ENCODE measurements around the gene PAQR3.
"Not testable (repeated sequence)": the region's sequence is repeated elsewhere in the genome, so short reads cannot be mapped to it uniquely, and the experiment has no call there.

The PAQR3 gene

GRCh38 chr4:78923464-78924312, 15.6 kb downstream of the PAQR3 start:
- TF ChIP-seq CTCF (IDR thresholded peaks at IDR 0.05): no peak
- no peaks in the 10 kb centered on the region for H3K27me3 ChIP-seq (ENCODE audit: control insufficient read depth, insufficient read depth, low read length)
- no peaks in the 10 kb centered on the region for H3K79me2 ChIP-seq
- H3K4me1 ChIP-seq: no peaks in the 10 kb centered on the region
- no peak overlapping the region for H3K4me2 ChIP-seq (ENCODE audit: low read length)
- H3K9me3 ChIP-seq (ENCODE audit: control insufficient read depth, low read length): no peaks in the 10 kb centered on the region
- H3K4me3 ChIP-seq (ENCODE audit: low read depth, low read length): no peak overlapping the region
- H3K36me3 ChIP-seq (ENCODE audit: control insufficient read depth, insufficient read depth, low read length): no peaks in the 10 kb centered on the region
- H2AFZ ChIP-seq: no peak overlapping the region
- no peak overlapping the region for H3K9ac ChIP-seq
- H3K27ac ChIP-seq: no peak overlapping the region

DNA sequence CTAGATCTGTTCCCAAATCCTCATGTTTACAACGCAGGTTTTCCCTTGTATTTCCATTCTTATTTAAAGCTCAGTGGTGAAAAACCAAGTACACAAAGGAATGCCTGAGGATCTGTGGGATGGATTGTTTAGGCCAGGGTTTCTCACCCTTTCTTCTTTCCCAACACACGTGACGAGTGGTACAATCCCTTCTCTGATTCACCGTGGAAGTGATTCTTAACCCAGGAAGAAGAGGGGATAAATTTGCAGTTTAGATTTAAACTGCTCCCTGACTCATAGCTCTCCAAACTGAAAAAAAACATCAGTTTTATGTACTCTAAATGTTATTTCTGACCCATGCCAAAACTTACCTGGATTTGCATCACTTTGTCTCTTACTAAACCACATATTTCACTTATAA, 17.0 kb downstream of the PAQR3 start:
- no peaks in the 10 kb centered on the region for H3K27me3 ChIP-seq (ENCODE audit: control insufficient read depth, insufficient read depth, low read length)
- no peaks in the 10 kb centered on the region for H3K4me1 ChIP-seq
- no peak for TF ChIP-seq CTCF (IDR thresholded peaks at IDR 0.05)

DNA sequence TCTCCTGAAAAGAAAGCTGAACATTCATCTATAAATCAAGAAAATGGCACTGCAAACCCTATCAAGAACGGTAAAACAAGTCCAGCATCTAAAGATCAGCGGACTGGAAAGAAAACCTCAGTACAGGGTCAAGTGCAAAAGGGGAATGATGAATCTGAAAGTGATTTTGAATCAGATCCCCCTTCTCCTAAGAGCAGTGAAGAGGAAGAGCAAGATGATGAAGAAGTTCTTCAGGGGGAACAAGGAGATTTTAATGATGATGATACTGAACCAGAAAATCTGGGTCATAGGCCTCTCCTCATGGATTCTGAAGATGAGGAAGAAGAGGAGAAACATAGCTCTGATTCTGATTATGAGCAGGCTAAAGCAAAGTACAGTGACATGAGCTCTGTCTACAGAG, 28.6 kb downstream of the PAQR3 start:
- H3K36me3 ChIP-seq (ENCODE audit: control insufficient read depth, insufficient read depth, low read length): no peaks in the 10 kb centered on the region
- no peak for TF ChIP-seq CTCF (IDR thresholded peaks at IDR 0.05)

More for the DNA sequence above, 17.0 kb downstream of the PAQR3 start:
- Histone ChIP-seq H3K9me3 (ENCODE audit: control insufficient read depth, low read length) (no peaks in the 10 kb centered on the region), H3K4me3 (ENCODE audit: low read depth, low read length) (no peak overlapping the region), H2AFZ (no peak overlapping the region), H3K9ac (no peak overlapping the region), H3K4me2 (ENCODE audit: low read length) (no peak overlapping the region), H3K36me3 (ENCODE audit: control insufficient read depth, insufficient read depth, low read length) (no peaks in the 10 kb centered on the region), H3K79me2 (no peaks in the 10 kb centered on the region), H3K27ac (no peak overlapping the region)

DNA sequence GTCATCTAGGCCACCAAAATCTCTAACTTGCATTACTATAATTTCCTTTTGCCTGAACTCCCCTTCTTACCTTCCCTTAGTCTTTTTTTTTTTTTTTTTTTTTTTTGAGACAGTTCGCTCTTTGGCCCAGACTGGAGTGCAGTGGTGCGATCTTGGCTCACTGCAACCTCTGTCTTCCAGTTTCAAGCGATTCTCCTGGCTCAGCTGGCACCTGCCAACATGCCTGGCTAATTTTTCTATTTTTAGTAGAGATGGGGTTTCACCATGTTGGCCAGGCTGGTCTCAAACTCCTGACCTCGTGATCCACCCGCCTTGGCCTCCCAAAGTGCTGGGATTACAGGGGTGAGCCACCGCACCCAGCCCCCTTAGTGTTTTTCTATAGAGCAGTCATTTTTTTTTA, 30.3 kb downstream of the PAQR3 start:
- not testable (repeated sequence) for H3K27ac ChIP-seq; H3K9ac ChIP-seq; H3K4me1 ChIP-seq; H2AFZ ChIP-seq; H3K27me3 ChIP-seq (ENCODE audit: control insufficient read depth, insufficient read depth, low read length); H3K36me3 ChIP-seq (ENCODE audit: control insufficient read depth, insufficient read depth, low read length); H3K9me3 ChIP-seq (ENCODE audit: control insufficient read depth, low read length); H3K4me2 ChIP-seq (ENCODE audit: low read length); H3K4me3 ChIP-seq (ENCODE audit: low read depth, low read length); H3K79me2 ChIP-seq

More for the DNA sequence above, 28.6 kb downstream of the PAQR3 start:
- H3K4me3 ChIP-seq (ENCODE audit: low read depth, low read length): no peak overlapping the region
- no peak overlapping the region for H3K27ac ChIP-seq
- H3K9me3 ChIP-seq (ENCODE audit: control insufficient read depth, low read length): no peaks in the 10 kb centered on the region
- H3K4me2 ChIP-seq (ENCODE audit: low read length): no peak overlapping the region
- no peaks in the 10 kb centered on the region for H3K4me1 ChIP-seq
- no peak overlapping the region for H2AFZ ChIP-seq
- H3K79me2 ChIP-seq: no peaks in the 10 kb centered on the region
- H3K27me3 ChIP-seq (ENCODE audit: control insufficient read depth, insufficient read depth, low read length): no peaks in the 10 kb centered on the region
- H3K9ac ChIP-seq: no peak overlapping the region

- no peak for TF ChIP-seq CTCF (IDR thresholded peaks at IDR 0.05)
- H3K79me2 ChIP-seq: no peaks in the 10 kb centered on the region
- no peaks in the 10 kb centered on the region for H3K4me1 ChIP-seq
- no peak overlapping the region for H2AFZ ChIP-seq
- no peaks in the 10 kb centered on the region for H3K36me3 ChIP-seq (ENCODE audit: control insufficient read depth, insufficient read depth, low read length)
- H3K4me3 ChIP-seq (ENCODE audit: low read depth, low read length): no peak overlapping the region
- no peak overlapping the region for H3K9ac ChIP-seq
- no peaks in the 10 kb centered on the region for H3K27me3 ChIP-seq (ENCODE audit: control insufficient read depth, insufficient read depth, low read length)
- H3K9me3 ChIP-seq (ENCODE audit: control insufficient read depth, low read length): no peaks in the 10 kb centered on the region
- H3K27ac ChIP-seq: no peak overlapping the region
- no peak overlapping the region for H3K4me2 ChIP-seq (ENCODE audit: low read length)
Measured at GRCh38 chr4:78907638-78908037, 31.6 kb downstream of the PAQR3 start.

All from parathyroid adenoma (tissue), 2 donors.